Spinal cord (tissue), 10 donors: ENCODE data around the gene AKT3. TPM values are rescaled to one million over a fixed set of nuclear protein-coding genes. Genes with fewer than 3 reads are reported as not detected.
"Not testable (repeated sequence)": the region's sequence is repeated elsewhere in the genome, so short reads cannot be mapped to it uniquely, and the experiment has no call there.

ENCODE experiments used
- DNase-seq, 6 donors: peaks; one replicate each; pipeline versions ENCODE4 v3.0.0 to v3.0.0-alpha.2; 2013 to 2015; ENCODE audit warnings: low spot score in 6 of 6, low read depth in 4 of 6
- H3K27ac ChIP-seq: one replicate; pipeline ENCODE4 v1.5.1; 2013; ENCODE audit warnings: low read depth, low read length, control low read depth
- H3K27me3 ChIP-seq: one replicate; pipeline ENCODE4 v1.6.1; 2013; ENCODE audit warnings: low read length; ENCODE audit not compliant: control insufficient read depth, insufficient read depth
- H3K36me3 ChIP-seq: one replicate; pipeline ENCODE4 v1.6.1; 2013; ENCODE audit warnings: low read length; ENCODE audit not compliant: control insufficient read depth, insufficient read depth
- H3K4me1 ChIP-seq: one replicate; pipeline ENCODE4 v1.6.1; 2013; ENCODE audit warnings: low read length; ENCODE audit not compliant: control insufficient read depth, insufficient read depth
- H3K4me3 ChIP-seq: one replicate; pipeline ENCODE4 v1.5.1; 2013; ENCODE audit warnings: low read depth, low read length, control low read depth
- H3K9me3 ChIP-seq: one replicate; pipeline ENCODE4 v1.6.1; 2013; ENCODE audit warnings: low read length; ENCODE audit not compliant: control insufficient read depth, insufficient read depth
- WGBS: methylation state at CpG from one replicate; pipeline ENCODE4 v1.1.5; 2013; ENCODE audit warnings: missing lambda C conversion rate; ENCODE audit not compliant: insufficient coverage; 5-methylcytosine and 5-hydroxymethylcytosine counted together
- polyA plus RNA-seq, 2 donors: library from polyadenylated mRNA; unstranded; fragments of 120-200 nt; gene quantifications; one replicate each; pipeline ENCODE4 v1.2.1, GENCODE V29; 2013; ENCODE audit not compliant: insufficient read length in 2 of 2
- total RNA-seq, 2 donors: library from RNA; depleted of rRNA in 1 of 2; stranded (reverse); fragments of 120-200 nt in 1 of 2; fragments of >200 nt in 1 of 2; gene quantifications; one replicate each; pipeline versions ENCODE4 v1.2.3 to v1.2.4, GENCODE V29; 2013 to 2014
- donor health status: healthy.

Gene AKT3
- total and polyA plus RNA-seq, 4 donors = 53.8 to 127 (median 77.4) TPM

DNA sequence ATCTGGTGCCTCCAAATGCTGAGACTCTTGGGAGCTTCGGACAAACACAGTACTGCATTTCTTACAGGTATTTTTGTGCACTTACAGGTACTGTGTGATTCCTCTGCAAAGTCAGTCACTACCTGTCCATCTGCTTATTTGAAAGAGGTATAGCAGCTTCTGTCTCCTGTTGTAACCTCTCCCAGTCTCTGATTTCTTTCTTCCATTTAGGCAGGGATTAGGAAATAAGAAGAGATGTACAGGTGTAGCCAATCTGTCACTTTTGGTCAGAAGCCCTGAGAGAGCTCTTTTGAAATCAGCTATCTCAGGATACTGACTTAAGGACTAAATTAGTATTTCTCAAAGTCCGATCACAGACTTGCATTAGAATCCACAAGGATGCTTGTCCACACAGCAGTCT lies 54.0 kb downstream of the AKT3 start:
- Histone ChIP-seq H3K36me3 (no peaks in the 10 kb centered on the region), H3K4me1 (no peaks in the 10 kb centered on the region), H3K4me3 (no peak overlapping the region), H3K9me3 (no peaks in the 10 kb centered on the region), H3K27me3 (no peaks in the 10 kb centered on the region), H3K27ac (no peak overlapping the region)
- no peak for DNase-seq
- WGBS = no CpG with 5 or more reads among the region's 2 CpGs

DNA sequence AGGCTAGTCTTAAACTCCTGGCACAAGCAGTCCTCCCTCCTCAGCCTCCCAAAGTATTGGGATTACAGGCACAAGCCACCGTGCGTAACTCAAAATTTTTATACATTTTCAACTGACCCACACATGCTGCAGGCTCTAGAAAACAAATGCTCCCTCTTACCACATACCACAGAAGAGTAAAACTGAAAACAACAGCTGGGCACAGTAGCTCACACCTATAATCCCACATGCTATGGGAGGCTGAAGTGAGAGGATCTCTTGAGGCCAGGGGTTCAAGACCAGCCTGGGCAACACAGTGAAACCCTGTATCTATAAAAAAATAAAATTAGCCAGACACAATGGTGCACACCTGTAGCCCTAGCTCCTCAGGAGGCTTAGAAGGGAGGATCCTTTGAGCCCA lies 56.7 kb downstream of the AKT3 start:
- no peaks in the 10 kb centered on the region for H3K4me1 ChIP-seq
- H3K36me3 ChIP-seq = no peaks in the 10 kb centered on the region
- WGBS = no CpG with 5 or more reads among the region's 2 CpGs
- DNase-seq = no peak
- H3K27me3 ChIP-seq = no peaks in the 10 kb centered on the region
- H3K9me3 ChIP-seq = no peaks in the 10 kb centered on the region
- no peak overlapping the region for H3K27ac ChIP-seq
- H3K4me3 ChIP-seq = no peak overlapping the region

DNA sequence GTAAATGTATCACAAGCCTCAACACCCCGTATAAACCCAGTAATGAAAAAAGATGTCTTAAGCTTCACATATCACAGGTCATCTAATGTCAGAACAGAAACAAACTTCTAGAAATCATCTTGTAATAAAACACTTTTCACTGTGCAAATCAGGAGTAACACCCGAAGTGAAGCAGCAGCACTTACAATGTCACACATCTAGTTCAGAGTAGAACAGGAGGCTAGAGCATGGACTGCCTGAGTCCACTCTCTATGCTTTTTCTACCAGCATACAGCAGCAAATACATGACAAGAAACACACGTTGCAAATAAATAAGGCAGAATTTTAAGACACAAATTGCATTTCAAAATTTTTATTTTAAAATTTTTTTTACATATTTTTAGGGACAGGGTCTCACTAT lies 57.2 kb downstream of the AKT3 start:
- Histone ChIP-seq H3K9me3 (no peaks in the 10 kb centered on the region), H3K36me3 (no peaks in the 10 kb centered on the region), H3K27me3 (no peaks in the 10 kb centered on the region), H3K4me3 (no peak overlapping the region), H3K27ac (no peak overlapping the region), H3K4me1 (no peaks in the 10 kb centered on the region)
- DNase-seq = no peak
- 78% methylated on average over 2 of the region's 3 CpGs for WGBS

DNA sequence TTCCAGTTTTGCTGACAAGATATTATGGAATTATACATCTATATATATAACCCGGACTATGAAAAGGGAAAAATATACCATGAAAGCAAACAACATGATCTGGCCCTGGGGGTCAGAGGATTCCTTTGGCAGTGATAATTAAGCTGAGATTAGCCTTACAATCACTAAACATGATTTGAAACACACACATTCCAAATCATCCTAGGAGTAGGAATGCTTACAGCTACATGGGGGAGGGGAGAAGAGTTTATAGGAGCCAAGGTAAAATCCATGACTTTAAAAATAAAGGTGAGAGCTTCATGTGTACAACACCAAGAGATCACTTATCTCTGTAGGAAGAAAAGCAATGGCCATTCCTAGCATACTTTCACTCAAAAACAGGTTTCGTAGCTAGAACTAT lies 57.6 kb downstream of the AKT3 start:
- WGBS = no CpG with 5 or more reads among the region's 2 CpGs
- Histone ChIP-seq H3K27ac (no peak overlapping the region), H3K9me3 (no peaks in the 10 kb centered on the region), H3K4me1 (no peaks in the 10 kb centered on the region), H3K27me3 (no peaks in the 10 kb centered on the region), H3K36me3 (no peaks in the 10 kb centered on the region), H3K4me3 (no peak overlapping the region)
- no peak for DNase-seq

DNA sequence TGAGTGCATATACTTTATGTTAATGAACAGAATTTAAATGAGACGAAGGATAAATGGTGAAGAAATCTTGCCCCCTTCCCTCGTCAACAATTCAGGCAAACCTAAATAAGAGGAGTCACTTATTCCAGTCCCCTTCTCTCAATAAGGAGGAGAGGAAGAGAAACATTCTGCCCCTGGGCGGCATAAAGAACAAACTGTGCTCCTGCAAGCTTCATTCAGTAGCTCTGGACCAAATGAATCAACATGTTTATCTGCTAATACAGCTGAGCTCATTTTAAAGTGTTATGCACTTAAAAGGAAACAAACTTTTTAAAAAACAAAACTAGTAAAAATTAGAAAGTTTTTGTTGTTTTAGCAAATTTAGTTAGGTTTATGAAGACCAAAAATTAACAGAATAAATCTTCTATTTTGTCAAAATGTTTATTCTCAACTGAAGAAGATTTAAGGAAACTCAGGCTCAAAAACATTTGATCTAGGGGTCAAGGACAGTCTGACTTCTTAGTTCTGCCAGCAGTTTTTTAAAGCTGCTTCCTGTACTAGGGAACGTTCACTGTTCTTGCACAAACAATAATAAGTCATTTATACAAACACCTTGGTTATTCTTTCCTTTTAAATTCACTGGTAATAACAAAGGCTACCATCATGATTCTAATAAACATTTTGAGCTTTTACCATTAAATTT lies 58.3 kb downstream of the AKT3 start:
- Histone ChIP-seq H3K4me1 (no peaks in the 10 kb centered on the region), H3K9me3 (no peaks in the 10 kb centered on the region), H3K4me3 (no peak overlapping the region), H3K36me3 (no peaks in the 10 kb centered on the region), H3K27ac (no peak overlapping the region), H3K27me3 (no peaks in the 10 kb centered on the region)
- WGBS = no CpG with 5 or more reads among the region's 4 CpGs
- DNase-seq = peak in 4 of 6 donors; percentile 4 to 50 (median 27)

DNA sequence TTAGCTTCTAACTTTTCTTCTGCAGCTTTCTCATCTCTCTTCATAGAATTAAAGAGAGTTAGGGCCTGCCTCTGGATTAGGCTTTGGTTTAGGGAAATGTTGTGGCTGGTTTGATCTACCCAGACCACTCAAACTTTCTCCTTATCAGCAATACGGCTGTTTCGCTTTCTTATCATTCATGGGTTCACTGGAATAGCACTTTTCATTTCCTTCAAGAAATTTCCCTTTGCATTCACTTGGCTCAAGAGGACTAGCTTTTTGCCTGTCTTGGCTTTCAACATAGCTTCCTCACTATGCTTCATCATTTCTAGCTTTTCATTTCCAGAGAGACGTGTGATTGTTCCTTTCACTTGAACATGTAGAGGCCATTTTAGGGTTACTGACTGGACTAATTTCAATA lies 59.6 kb downstream of the AKT3 start:
- Histone ChIP-seq H3K36me3 (no peaks in the 10 kb centered on the region), H3K9me3 (no peaks in the 10 kb centered on the region), H3K27ac (no peak overlapping the region), H3K4me1 (no peaks in the 10 kb centered on the region), H3K27me3 (no peaks in the 10 kb centered on the region), H3K4me3 (no peak overlapping the region)
- 100% methylated on average over 2 of the region's 3 CpGs for WGBS
- no peak for DNase-seq

DNA sequence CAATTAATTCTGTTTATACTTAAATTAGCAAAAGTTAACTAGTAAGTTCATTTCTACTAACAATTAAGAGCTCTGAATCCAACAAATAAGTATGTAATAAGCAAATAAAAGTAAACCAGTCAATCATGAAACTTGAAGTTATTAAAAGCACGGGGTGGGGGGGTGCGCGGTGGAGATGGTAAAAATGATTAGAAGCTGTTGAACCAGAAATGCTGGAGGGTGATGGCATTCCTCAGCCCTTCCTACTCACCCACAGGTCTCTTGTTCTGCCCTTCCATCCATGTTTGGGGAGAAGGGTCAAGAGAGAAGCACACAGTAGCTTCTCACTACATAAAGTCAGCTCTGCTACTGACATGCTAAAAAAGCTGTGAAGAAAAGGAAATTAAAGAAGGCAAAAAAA lies 63.5 kb downstream of the AKT3 start:
- Histone ChIP-seq H3K36me3 (no peaks in the 10 kb centered on the region), H3K27ac (no peak overlapping the region), H3K4me1 (no peaks in the 10 kb centered on the region), H3K9me3 (no peaks in the 10 kb centered on the region), H3K4me3 (no peak overlapping the region), H3K27me3 (no peaks in the 10 kb centered on the region)
- DNase-seq = no peak
- no CpG with 5 or more reads among the region's 3 CpGs for WGBS

DNA sequence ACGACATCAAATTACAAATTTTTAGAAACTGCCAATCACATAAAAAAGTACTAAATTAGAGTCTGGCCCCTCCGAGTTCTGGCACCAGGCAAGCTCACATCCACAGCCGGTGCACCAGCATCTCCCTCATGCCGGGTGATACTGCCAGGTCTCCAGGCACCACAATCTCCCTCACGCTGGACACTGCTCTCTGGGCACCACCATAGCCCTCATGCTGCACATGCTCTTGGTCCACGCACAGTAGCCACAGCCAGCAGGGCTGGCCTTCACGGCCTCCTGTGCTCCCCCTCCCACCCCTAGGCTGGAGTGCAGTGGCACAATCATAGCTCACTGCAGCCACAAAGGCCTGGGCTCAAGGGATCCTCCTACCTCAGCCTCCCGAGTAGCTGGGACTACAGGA lies 65.5 kb downstream of the AKT3 start:
- H3K27me3 ChIP-seq = no peaks in the 10 kb centered on the region
- DNase-seq = no peak
- no peaks in the 10 kb centered on the region for H3K4me1 ChIP-seq
- H3K36me3 ChIP-seq = no peaks in the 10 kb centered on the region
- WGBS = 96% methylated on average over 7 of the region's 8 CpGs
- no peak overlapping the region for H3K27ac ChIP-seq
- no peak overlapping the region for H3K4me3 ChIP-seq
- no peaks in the 10 kb centered on the region for H3K9me3 ChIP-seq

DNA sequence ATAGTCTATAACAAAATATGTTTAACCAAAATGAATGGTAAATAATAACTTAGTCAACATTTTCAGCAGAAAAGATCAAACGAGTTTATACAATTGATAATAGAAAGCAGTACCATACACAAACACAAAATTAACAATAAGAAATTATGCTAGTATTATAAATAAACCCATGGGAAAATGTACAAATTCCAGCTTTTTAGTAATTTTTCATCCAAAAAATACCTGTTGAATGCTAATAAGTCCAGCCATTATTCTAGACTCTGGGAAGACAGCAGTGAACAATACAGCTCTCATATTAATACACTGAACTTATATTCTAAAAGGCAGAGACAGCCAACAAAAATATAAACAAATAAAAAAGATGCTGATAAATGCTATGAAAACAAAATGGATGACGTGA lies 66.3 kb downstream of the AKT3 start:
- Histone ChIP-seq H3K9me3 (no peaks in the 10 kb centered on the region), H3K27ac (no peak overlapping the region), H3K36me3 (no peaks in the 10 kb centered on the region), H3K4me1 (no peaks in the 10 kb centered on the region), H3K4me3 (no peak overlapping the region), H3K27me3 (no peaks in the 10 kb centered on the region)
- no peak for DNase-seq
- no CpG with 5 or more reads among the region's 2 CpGs for WGBS

DNA sequence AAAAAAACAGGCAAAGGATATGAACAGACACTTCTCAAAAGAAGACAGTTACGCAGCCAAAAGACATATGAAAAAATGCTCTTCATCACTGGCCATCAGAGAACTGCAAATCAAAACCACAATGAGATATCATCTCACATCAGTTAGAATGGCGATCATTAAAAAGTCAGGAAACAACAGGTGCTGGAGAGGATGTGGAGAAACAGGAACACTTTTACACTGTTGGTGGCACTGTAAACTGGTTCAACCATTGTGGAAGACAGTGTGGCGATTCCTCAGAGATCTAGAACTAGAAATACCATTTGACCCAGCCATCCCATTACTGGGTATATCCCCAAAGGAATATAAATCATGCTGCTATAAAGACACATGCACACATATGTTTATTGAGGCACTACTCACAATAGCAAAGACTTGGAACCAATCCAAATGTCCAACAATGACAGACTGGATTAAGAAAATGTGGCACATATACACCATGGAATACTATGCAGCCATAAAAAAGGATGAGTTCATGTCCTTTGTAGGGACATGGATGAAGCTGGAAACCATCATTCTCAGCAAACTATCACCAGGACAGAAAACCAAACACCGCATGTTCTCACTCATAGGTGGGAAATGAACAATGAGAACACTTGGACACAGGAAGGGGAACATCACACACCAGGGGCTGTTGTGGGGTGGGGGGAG lies 77.5 kb downstream of the AKT3 start:
- not testable (repeated sequence) for H3K36me3 ChIP-seq, H3K4me3 ChIP-seq, DNase-seq, H3K27me3 ChIP-seq, H3K4me1 ChIP-seq, H3K9me3 ChIP-seq, H3K27ac ChIP-seq
- WGBS = no CpG with 5 or more reads among the region's 4 CpGs
